HepG2 (cell line): Measurements from ENCODE around the gene VSNL1. TPM values are rescaled to one million over a fixed set of nuclear protein-coding genes. Genes with fewer than 3 reads are reported as not detected.
A peak's percentile ranks its signal among the peaks of the same experiment; 100 is the strongest.

Experiments
- CREB1 ChIP-seq, 2 experiments: fragments of 450-650 bp in 1 of 2; IDR thresholded peaks; 2 replicates each; pipeline ENCODE4 v1.6.1; 2016 to 2017; ENCODE audit warnings: control low read depth in 1 of 2, mild to moderate bottlenecking in 1 of 2, missing compliant biosample characterization in 1 of 2, missing genetic modification characterization in 1 of 2
- FOXA1 ChIP-seq, 2 experiments: fragments of 450-650 bp in 1 of 2; sonication (generic) in 1 of 2; formaldehyde crosslinking in 1 of 2; IDR thresholded peaks; 2 replicates each; pipeline versions ENCODE4 v1.4.0 to v1.6.1; 2016 to 2020; ENCODE audit warnings: missing genetic modification reagents in 1 of 2
- GRHL1 ChIP-seq: sonication (generic); formaldehyde crosslinking; conservative IDR thresholded peaks from 2 replicates; pipeline ENCODE4 v1.8.0; 2022; ENCODE audit warnings: missing genetic modification reagents
- HMG20A ChIP-seq: IDR thresholded peaks from 2 replicates; pipeline ENCODE4 v1.6.1; 2016; ENCODE audit warnings: borderline replicate concordance
- ISL2 ChIP-seq: sonication (generic); formaldehyde crosslinking; IDR thresholded peaks from 2 replicates; pipeline ENCODE4 v1.5.0; 2020; ENCODE audit warnings: missing genetic modification reagents
- KAT7 ChIP-seq: IDR thresholded peaks from 2 replicates; pipeline ENCODE4 v1.6.1; 2018; ENCODE audit warnings: borderline replicate concordance, missing compliant biosample characterization
- KDM5A ChIP-seq: fragments of 200-600 bp; sonication (generic); IDR thresholded peaks from 2 replicates; pipeline ENCODE4 v1.7.0; 2018; ENCODE audit warnings: antibody characterized with exemption, mild to moderate bottlenecking, low read length, borderline replicate concordance
- NFIC ChIP-seq: IDR thresholded peaks from 2 replicates; pipeline ENCODE4 v1.6.1; 2012; ENCODE audit warnings: mild to moderate bottlenecking, low read length, inconsistent platforms
- NR2F6 ChIP-seq, 2 experiments: IDR thresholded peaks; 2 replicates each; pipeline ENCODE4 v1.6.1; 2016; ENCODE audit warnings: antibody characterized with exemption in 1 of 2, mild to moderate bottlenecking in 1 of 2
- PREB ChIP-seq: sonication (generic); formaldehyde crosslinking; IDR thresholded peaks from 2 replicates; pipeline ENCODE4 v1.4.0; 2020; ENCODE audit warnings: missing genetic modification reagents
- SMAD1 ChIP-seq: sonication (generic); formaldehyde crosslinking; IDR thresholded peaks from 2 replicates; pipeline ENCODE4 v1.4.0; 2020; ENCODE audit warnings: missing genetic modification reagents, low read depth, mild to moderate bottlenecking, borderline replicate concordance
- SMARCE1 ChIP-seq: fragments of 450-650 bp; IDR thresholded peaks from 2 replicates; pipeline ENCODE4 v1.6.1; 2017; ENCODE audit warnings: borderline replicate concordance
- SMC3 ChIP-seq: IDR thresholded peaks from 2 replicates; pipeline ENCODE4 v1.6.1; 2011; ENCODE audit warnings: low read length, improper control_type of control experiment
- SP1 ChIP-seq, 2 experiments: fragments of 450-650 bp in 1 of 2; sonication (generic) in 1 of 2; formaldehyde crosslinking in 1 of 2; IDR thresholded peaks; 2 replicates each; pipeline versions ENCODE4 v1.4.0 to v1.6.1; 2016 to 2020; ENCODE audit warnings: missing genetic modification reagents in 1 of 2
- TCF7 ChIP-seq: sonication (generic); IDR thresholded peaks from 2 replicates; pipeline ENCODE4 v1.6.1; 2016; ENCODE audit warnings: antibody characterized with exemption, low read depth
- YEATS2 ChIP-seq: sonication (generic); formaldehyde crosslinking; IDR thresholded peaks from 2 replicates; pipeline ENCODE4 v1.4.0; 2020; ENCODE audit warnings: missing genetic modification reagents, borderline replicate concordance
- ZNF550 ChIP-seq: sonication (generic); formaldehyde crosslinking; IDR thresholded peaks from 2 replicates; pipeline ENCODE4 v1.4.0; 2020; ENCODE audit warnings: mild to moderate bottlenecking, missing genetic modification reagents, borderline replicate concordance
- ZNF709 ChIP-seq: sonication (generic); formaldehyde crosslinking; IDR thresholded peaks from 2 replicates; pipeline ENCODE4 v1.5.0; 2020; ENCODE audit warnings: mild to moderate bottlenecking, missing genetic modification reagents
- ZSCAN12 ChIP-seq: sonication (generic); formaldehyde crosslinking; IDR thresholded peaks from 2 replicates; pipeline ENCODE4 v1.9.0; 2021; ENCODE audit warnings: mild to moderate bottlenecking, missing genetic modification reagents
- polyA plus RNA-seq, 8 experiments: library from polyadenylated mRNA; depleted of rRNA in 3 of 8; stranded (reverse) in 7 of 8; unstranded in 1 of 8; fragments of >200 nt; fragmentation: Illumina TruSeq in 4 of 8; extraction: Trizol in 4 of 8; gene quantifications; 2 replicates each; pipeline versions ENCODE4 v1.2.1 to v1.2.3, GENCODE V29; 2011 to 2016; ENCODE audit warnings: low read depth in 4 of 8, missing spikeins in 1 of 8, mixed read lengths in 1 of 8; ENCODE audit not compliant: insufficient read depth in 1 of 8
- total RNA-seq, 5 experiments: library from RNA; depleted of rRNA; stranded (reverse); fragments of >200 nt; fragmentation: Illumina TruSeq; extraction: Trizol; gene quantifications; 2 replicates each; pipeline ENCODE4 v1.2.3, GENCODE V29; 2016; ENCODE audit warnings: low read depth in 1 of 5
- TF ChIP-seq, protein P1 (sequence below): sonication (generic); formaldehyde crosslinking; IDR thresholded peaks from 2 replicates; pipeline ENCODE4 v1.5.0; 2020; ENCODE audit warnings: missing genetic modification reagents
- TF ChIP-seq, protein P2 (sequence below): IDR thresholded peaks from 2 replicates; pipeline ENCODE4 v1.4.0; 2020; ENCODE audit warnings: mild to moderate bottlenecking, missing genetic modification reagents

VSNL1 gene
- total and polyA plus RNA-seq, 2 of the 13 experiments (the other 11 are each of a cell fraction or from before 2014, with no cell fraction given), result 63.2 to 95.9 TPM

- no peak for TF ChIP-seq PREB
- TF ChIP-seq SP1 (IDR thresholded peaks at IDR 0.05), result no peak
- no peak for TF ChIP-seq SP1 (CRISPR knock-in tag; IDR thresholded peaks at IDR 0.05)
- peak; percentile 49; the same call in 1 of the 2 replicates for TF ChIP-seq ISL2 (CRISPR knock-in tag)
- peak; percentile 65; the same call in 1 of the 2 replicates for TF ChIP-seq FOXA1 (IDR thresholded peaks at IDR 0.05)
- TF ChIP-seq FOXA1 (CRISPR knock-in tag; IDR thresholded peaks at IDR 0.05), result no peak
- TF ChIP-seq, protein P1, sequence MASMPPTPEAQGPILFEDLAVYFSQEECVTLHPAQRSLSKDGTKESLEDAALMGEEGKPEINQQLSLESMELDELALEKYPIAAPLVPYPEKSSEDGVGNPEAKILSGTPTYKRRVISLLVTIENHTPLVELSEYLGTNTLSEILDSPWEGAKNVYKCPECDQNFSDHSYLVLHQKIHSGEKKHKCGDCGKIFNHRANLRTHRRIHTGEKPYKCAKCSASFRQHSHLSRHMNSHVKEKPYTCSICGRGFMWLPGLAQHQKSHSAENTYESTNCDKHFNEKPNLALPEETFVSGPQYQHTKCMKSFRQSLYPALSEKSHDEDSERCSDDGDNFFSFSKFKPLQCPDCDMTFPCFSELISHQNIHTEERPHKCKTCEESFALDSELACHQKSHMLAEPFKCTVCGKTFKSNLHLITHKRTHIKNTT, result no peak
- TF ChIP-seq ZSCAN12 (CRISPR knock-in tag), result no peak
- no peak for TF ChIP-seq SMAD1 (CRISPR knock-in tag)
- TF ChIP-seq GRHL1, result no peak
- no peak for TF ChIP-seq ZNF550 (CRISPR knock-in tag)
- TF ChIP-seq KAT7 (CRISPR knock-in tag), result no peak; the same call in 1 of the 2 replicates
- no peak for TF ChIP-seq YEATS2 (CRISPR knock-in tag)
- TF ChIP-seq, protein P2, sequence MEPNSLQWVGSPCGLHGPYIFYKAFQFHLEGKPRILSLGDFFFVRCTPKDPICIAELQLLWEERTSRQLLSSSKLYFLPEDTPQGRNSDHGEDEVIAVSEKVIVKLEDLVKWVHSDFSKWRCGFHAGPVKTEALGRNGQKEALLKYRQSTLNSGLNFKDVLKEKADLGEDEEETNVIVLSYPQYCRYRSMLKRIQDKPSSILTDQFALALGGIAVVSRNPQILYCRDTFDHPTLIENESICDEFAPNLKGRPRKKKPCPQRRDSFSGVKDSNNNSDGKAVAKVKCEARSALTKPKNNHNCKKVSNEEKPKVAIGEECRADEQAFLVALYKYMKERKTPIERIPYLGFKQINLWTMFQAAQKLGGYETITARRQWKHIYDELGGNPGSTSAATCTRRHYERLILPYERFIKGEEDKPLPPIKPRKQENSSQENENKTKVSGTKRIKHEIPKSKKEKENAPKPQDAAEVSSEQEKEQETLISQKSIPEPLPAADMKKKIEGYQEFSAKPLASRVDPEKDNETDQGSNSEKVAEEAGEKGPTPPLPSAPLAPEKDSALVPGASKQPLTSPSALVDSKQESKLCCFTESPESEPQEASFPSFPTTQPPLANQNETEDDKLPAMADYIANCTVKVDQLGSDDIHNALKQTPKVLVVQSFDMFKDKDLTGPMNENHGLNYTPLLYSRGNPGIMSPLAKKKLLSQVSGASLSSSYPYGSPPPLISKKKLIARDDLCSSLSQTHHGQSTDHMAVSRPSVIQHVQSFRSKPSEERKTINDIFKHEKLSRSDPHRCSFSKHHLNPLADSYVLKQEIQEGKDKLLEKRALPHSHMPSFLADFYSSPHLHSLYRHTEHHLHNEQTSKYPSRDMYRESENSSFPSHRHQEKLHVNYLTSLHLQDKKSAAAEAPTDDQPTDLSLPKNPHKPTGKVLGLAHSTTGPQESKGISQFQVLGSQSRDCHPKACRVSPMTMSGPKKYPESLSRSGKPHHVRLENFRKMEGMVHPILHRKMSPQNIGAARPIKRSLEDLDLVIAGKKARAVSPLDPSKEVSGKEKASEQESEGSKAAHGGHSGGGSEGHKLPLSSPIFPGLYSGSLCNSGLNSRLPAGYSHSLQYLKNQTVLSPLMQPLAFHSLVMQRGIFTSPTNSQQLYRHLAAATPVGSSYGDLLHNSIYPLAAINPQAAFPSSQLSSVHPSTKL, result peak; percentile 61
- no peak for TF ChIP-seq ZNF709 (CRISPR knock-in tag)
- no peak for TF ChIP-seq CREB1 (IDR thresholded peaks at IDR 0.05)
- peak; percentile 39; the same call in 1 of the 2 replicates for TF ChIP-seq CREB1 (CRISPR knock-in tag; IDR thresholded peaks at IDR 0.05)
- peak; percentile 28; the same call in 1 of the 2 replicates for TF ChIP-seq HMG20A (CRISPR knock-in tag)
- no peak for TF ChIP-seq SMARCE1
- TF ChIP-seq NR2F6 (IDR thresholded peaks at IDR 0.05), result peak; percentile 57; the same call in 1 of the 2 replicates
- no peak for TF ChIP-seq NR2F6 (CRISPR knock-in tag; IDR thresholded peaks at IDR 0.05)
- peak; percentile 87; the same call in 1 of the 2 replicates for TF ChIP-seq NFIC
- no peak for TF ChIP-seq TCF7
- TF ChIP-seq SMC3, result no peak
- peak; percentile 62; the same call in 1 of the 2 replicates for TF ChIP-seq KDM5A
Measured at GRCh38 chr2:17545680-17546613, 5.5 kb downstream of the VSNL1 start (continued).
